SU-DHL-6 (cell line): ENCODE results near the gene NDUFA3.

Source experiments
- H2AFZ ChIP-seq: fragments of 200-600 bp; sonication (generic); 2 replicates; pipeline ENCODE4 v1.6.1; 2014; ENCODE audit warnings: low read depth, mild to moderate bottlenecking, moderate library complexity, mixed read lengths, antibody characterized with exemption, low read length; ENCODE audit not compliant: severe bottlenecking
- H3F3A ChIP-seq: fragments of 200-600 bp; shearing (Covaris generic); 2 replicates; pipeline ENCODE4 v1.6.0; 2016; ENCODE audit warnings: antibody characterized with exemption, mild to moderate bottlenecking; ENCODE audit not compliant: insufficient read depth
- H3K27ac ChIP-seq: fragments of 200-600 bp; sonication (generic); 2 replicates; pipeline ENCODE4 v1.5.1; 2016; ENCODE audit warnings: low read depth, mild to moderate bottlenecking, low read length, moderate library complexity, mixed read lengths
- H3K27me3 ChIP-seq: fragments of 200-600 bp; sonication (generic), shearing (Covaris generic); 2 replicates; pipeline ENCODE4 v1.6.0; 2014; ENCODE audit warnings: mild to moderate bottlenecking, low read length
- H3K36me3 ChIP-seq: fragments of 200-600 bp; sonication (generic); 2 replicates; pipeline ENCODE4 v1.6.1; 2014; ENCODE audit warnings: mild to moderate bottlenecking, low read length, mixed read lengths
- H3K4me2 ChIP-seq: fragments of 300-600, 200-600 bp; shearing (Covaris generic), sonication (generic); 2 replicates; pipeline ENCODE4 v1.6.0; 2014; ENCODE audit warnings: low read length, low read depth, mild to moderate bottlenecking; ENCODE audit not compliant: poor library complexity, severe bottlenecking
- H3K4me3 ChIP-seq: fragments of 200-600 bp; sonication (generic); 2 replicates; pipeline ENCODE4 v1.5.1; 2014; ENCODE audit warnings: antibody characterized with exemption, low read length, mild to moderate bottlenecking, mixed read lengths; ENCODE audit not compliant: insufficient read depth, poor library complexity, severe bottlenecking
- H3K79me2 ChIP-seq: fragments of 200-600 bp; sonication (generic); 2 replicates; pipeline ENCODE4 v1.6.1; 2014; ENCODE audit warnings: mild to moderate bottlenecking, low read length, moderate library complexity; ENCODE audit not compliant: insufficient read depth
- H3K9ac ChIP-seq: fragments of 200-600 bp; sonication (generic); 2 replicates; pipeline ENCODE4 v1.7.0; 2014; ENCODE audit warnings: mild to moderate bottlenecking, low read length
- H3K9me2 ChIP-seq: fragments of 200-600 bp; sonication (generic); replicated peaks from 2 replicates; pipeline ENCODE4 v1.6.1; 2014; ENCODE audit warnings: low read length; ENCODE audit not compliant: insufficient read depth
- H3K9me3 ChIP-seq: fragments of 200-600 bp; sonication (generic); 2 replicates; pipeline ENCODE4 v1.6.1; 2014; ENCODE audit warnings: low read length, mixed read lengths; ENCODE audit not compliant: insufficient read depth
- H4K20me1 ChIP-seq: fragments of 200-600 bp; sonication (generic); 2 replicates; pipeline ENCODE4 v1.6.1; 2014; ENCODE audit warnings: low read depth, mild to moderate bottlenecking, antibody characterized with exemption, low read length, moderate library complexity, mixed read lengths
- CTCF ChIP-seq: fragments of 200-600 bp; sonication (generic); IDR thresholded peaks from one replicate; pipeline ENCODE4 v1.5.1; 2017; ENCODE audit warnings: antibody characterized with exemption, mild to moderate bottlenecking, low read length, moderate library complexity; ENCODE audit not compliant: insufficient read depth, poor library complexity, severe bottlenecking
- EZH2phosphoT487 ChIP-seq: fragments of 200-600 bp; sonication (generic), shearing (Covaris generic); conservative IDR thresholded peaks from 2 replicates; pipeline ENCODE4 v1.6.1; 2018; ENCODE audit warnings: mild to moderate bottlenecking, antibody characterized with exemption, low read length, moderate library complexity, mixed read lengths

NDUFA3 gene

DNA sequence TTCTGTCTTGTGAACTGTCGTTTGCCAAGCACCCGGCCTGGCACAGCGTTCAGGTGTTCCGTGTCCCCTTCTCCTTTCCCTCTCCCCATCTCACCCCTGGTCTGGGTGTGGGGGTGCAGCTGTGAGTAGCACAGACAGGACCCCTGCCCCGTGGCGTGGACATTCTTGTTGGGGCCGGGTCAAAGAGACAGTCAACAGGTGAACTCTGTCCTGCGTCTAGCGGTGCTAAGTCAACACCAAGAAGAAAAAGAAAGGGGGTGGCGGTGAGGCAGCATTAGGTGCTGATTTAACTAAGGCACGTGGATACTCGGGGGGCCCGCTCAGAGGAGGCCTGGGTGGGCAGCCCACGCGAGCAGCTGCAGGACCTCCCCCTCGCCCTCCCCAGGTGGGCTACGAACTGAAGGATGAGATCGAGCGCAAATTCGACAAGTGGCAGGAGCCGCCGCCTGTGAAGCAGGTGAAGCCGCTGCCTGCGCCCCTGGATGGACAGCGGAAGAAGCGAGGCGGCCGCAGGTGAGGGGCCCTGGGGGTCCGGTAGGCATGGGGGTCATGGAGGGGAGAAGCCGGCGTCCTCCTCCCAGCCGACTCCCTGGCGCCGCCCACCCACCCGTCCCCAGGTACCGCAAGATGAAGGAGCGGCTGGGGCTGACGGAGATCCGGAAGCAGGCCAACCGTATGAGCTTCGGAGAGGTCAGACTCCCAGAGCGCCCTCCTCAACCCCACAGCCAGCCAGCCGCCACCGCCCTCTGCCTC is 25.2 kb downstream of the NDUFA3 start:
- no peaks in the 10 kb centered on the region for H3K9me3 ChIP-seq
- TF ChIP-seq CTCF = no peak
- TF ChIP-seq EZH2phosphoT487 = no peak
- H3K4me2 ChIP-seq = no peak overlapping the region
- H3F3A ChIP-seq = no peaks in the 10 kb centered on the region
- no peaks in the 10 kb centered on the region for H3K36me3 ChIP-seq
- no peak overlapping the region for H3K9ac ChIP-seq
- no peak overlapping the region for H3K27ac ChIP-seq
- no peaks in the 10 kb centered on the region for H3K27me3 ChIP-seq
- no peak overlapping the region for H3K4me3 ChIP-seq
- H3K79me2 ChIP-seq = no peaks in the 10 kb centered on the region
- no peaks in the 10 kb centered on the region for H4K20me1 ChIP-seq
- no peak overlapping the region for H2AFZ ChIP-seq
- H3K9me2 ChIP-seq = no peaks in the 10 kb centered on the region

GRCh38 chr19:54128441-54128725 is 25.7 kb downstream of the NDUFA3 start:
- Histone ChIP-seq H3K27ac (no peak overlapping the region), H3K4me2 (no peak overlapping the region), H3K9me2 (no peaks in the 10 kb centered on the region), H3K9ac (no peak overlapping the region), H3K36me3 (no peaks in the 10 kb centered on the region), H2AFZ (no peak overlapping the region), H3K4me3 (no peak overlapping the region), H3K9me3 (no peaks in the 10 kb centered on the region), H4K20me1 (no peaks in the 10 kb centered on the region), H3K79me2 (no peaks in the 10 kb centered on the region), H3F3A (no peaks in the 10 kb centered on the region), H3K27me3 (no peaks in the 10 kb centered on the region)
- TF ChIP-seq EZH2phosphoT487 = no peak
- no peak for TF ChIP-seq CTCF

GRCh38 chr19:54128796-54129616 is 26.4 kb downstream of the NDUFA3 start:
- Histone ChIP-seq H3K36me3 (no peaks in the 10 kb centered on the region), H3K9me2 (no peaks in the 10 kb centered on the region), H3K9ac (no peak overlapping the region), H3K9me3 (no peaks in the 10 kb centered on the region), H4K20me1 (no peaks in the 10 kb centered on the region), H3K4me3 (no peak overlapping the region), H3K4me2 (no peak overlapping the region), H3K79me2 (no peaks in the 10 kb centered on the region), H3K27me3 (no peaks in the 10 kb centered on the region), H3F3A (no peaks in the 10 kb centered on the region), H2AFZ (no peak overlapping the region), H3K27ac (no peak overlapping the region)
- TF ChIP-seq EZH2phosphoT487 (no peak), CTCF (no peak)
